Keratinocyte (primary cell): ENCODE results near the gene CCR7. TPM values are rescaled to one million over a fixed set of nuclear protein-coding genes. Genes with fewer than 3 reads are reported as not detected.

Experiments used
- DNase-seq: peaks from one replicate; pipeline ENCODE4 v3.0.0-alpha.2; 2011; ENCODE audit warnings: low read depth, missing footprints, low spot score
- FAIRE-seq: peaks from 2 replicates; lab custom pipeline; 2011; peaks lifted over from hg19 to GRCh38; lab: Jason Lieb, UNC
- H2AFZ ChIP-seq: 2 replicates; pipeline ENCODE4 v1.6.0; 2012; ENCODE audit warnings: low read length, control low read depth, inconsistent platforms; ENCODE audit not compliant: control insufficient read depth
- H3K27ac ChIP-seq: 2 replicates; pipeline ENCODE4 v1.5.1; 2011; ENCODE audit warnings: low read length; ENCODE audit not compliant: control insufficient read depth, insufficient read depth
- H3K27me3 ChIP-seq: 3 replicates; pipeline ENCODE4 v1.6.0; 2011; ENCODE audit warnings: low read length; ENCODE audit not compliant: control insufficient read depth, insufficient read depth; ENCODE audit errors: extremely low read depth
- H3K36me3 ChIP-seq, 2 experiments: 2 replicates in 1 of 2; 3 replicates in 1 of 2; pipeline ENCODE4 v1.5.1; 2011; ENCODE audit warnings: low read length in 2 of 2, mild to moderate bottlenecking in 1 of 2; ENCODE audit not compliant: control insufficient read depth in 2 of 2, insufficient read depth in 2 of 2; ENCODE audit errors: extremely low read depth in 1 of 2
- H3K4me1 ChIP-seq: 3 replicates; pipeline ENCODE4 v1.5.1; 2011; ENCODE audit warnings: low read length; ENCODE audit not compliant: control insufficient read depth, insufficient read depth; ENCODE audit errors: extremely low read depth
- H3K4me2 ChIP-seq: 3 replicates; pipeline ENCODE4 v1.6.0; 2011; ENCODE audit warnings: low read depth, low read length; ENCODE audit not compliant: control insufficient read depth, insufficient read depth; ENCODE audit errors: extremely low read depth
- H3K4me3 ChIP-seq, 3 experiments: fragments of 200-600 bp in 1 of 3; sonication (generic) in 1 of 3; 2 replicates in 2 of 3; 3 replicates in 1 of 3; pipeline ENCODE4 v1.5.1; 2011 to 2016; ENCODE audit warnings: low read length in 3 of 3, mild to moderate bottlenecking in 3 of 3, control low read depth in 2 of 3, inconsistent platforms in 1 of 3, low read depth in 1 of 3, mixed read lengths in 1 of 3, mixed run types in 1 of 3, moderate library complexity in 1 of 3; ENCODE audit not compliant: control insufficient read depth in 2 of 3, insufficient read depth in 2 of 3; ENCODE audit errors: extremely low read depth in 1 of 3
- H3K79me2 ChIP-seq: 2 replicates; pipeline ENCODE4 v1.6.0; 2012; ENCODE audit warnings: low read length; ENCODE audit not compliant: control insufficient read depth, insufficient read depth
- H3K9ac ChIP-seq: 3 replicates; pipeline ENCODE4 v1.6.0; 2011; ENCODE audit warnings: low read length; ENCODE audit not compliant: control insufficient read depth, insufficient read depth; ENCODE audit errors: extremely low read depth
- H3K9me1 ChIP-seq: 3 replicates; pipeline ENCODE4 v1.6.0; 2011; ENCODE audit warnings: low read length; ENCODE audit not compliant: control insufficient read depth, insufficient read depth; ENCODE audit errors: extremely low read depth
- H3K9me3 ChIP-seq: 2 replicates; pipeline ENCODE4 v1.5.1; 2012; ENCODE audit warnings: low read depth, low read length; ENCODE audit not compliant: control insufficient read depth
- H4K20me1 ChIP-seq: 3 replicates; pipeline ENCODE4 v1.6.0; 2011; ENCODE audit warnings: low read length; ENCODE audit not compliant: control insufficient read depth, insufficient read depth; ENCODE audit errors: extremely low read depth
- EZH2 ChIP-seq: IDR thresholded peaks from one replicate; pipeline ENCODE4 v1.6.1; 2012; ENCODE audit warnings: inconsistent platforms, mild to moderate bottlenecking, low read length, moderate library complexity
- dilution Hi-C: fragments of 300-500 bp; cut with MboI; formaldehyde crosslinking; loops from one replicate; pipeline ENCODE4 v1.7.0; 2020; ENCODE audit warnings: low sequenced_read_pairs; ENCODE audit not compliant: extremely low pct_ligation_motif_present
- polyA plus RNA-seq, 5 experiments: library from polyadenylated mRNA; depleted of rRNA in 3 of 5; stranded (reverse) in 3 of 5; stranded (forward) in 1 of 5; unstranded in 1 of 5; fragments of >200 nt; gene quantifications; 1 replicate in 1 of 5; 2 replicates in 3 of 5; 3 replicates in 1 of 5; pipeline versions ENCODE4 v1.2.1 to v1.2.3, GENCODE V29; 2011 to 2012; ENCODE audit warnings: missing spikeins in 2 of 5, low read depth in 1 of 5, low replicate concordance in 1 of 5
- TF ChIP-seq, protein P1 (sequence below), 3 experiments: IDR thresholded peaks in 1 of 3; conservative IDR thresholded peaks in 1 of 3; optimal IDR thresholded peaks in 1 of 3; 2 replicates in 2 of 3; 3 replicates in 1 of 3; pipeline versions ENCODE3 to v1.5.1; 2011; ENCODE audit warnings: low read length in 3 of 3, mild to moderate bottlenecking in 3 of 3, moderate library complexity in 2 of 3, control low read depth in 1 of 3, inconsistent platforms in 1 of 3; ENCODE audit not compliant: insufficient read depth in 2 of 3; ENCODE audit errors: extremely low read depth in 1 of 3

The CCR7 gene
- polyA plus RNA-seq, 1 donor (not counting 4 experiments of a cell fraction or from before 2014, with no cell fraction given): 0.16 TPM

GRCh38 chr17:40598619-40599467 lies 33.6 kb upstream of the CCR7 start:
- dilution Hi-C loops: no loop called here
- no peaks in the 10 kb centered on the region for H3K4me1 ChIP-seq
- H3K4me3 ChIP-seq: no peak overlapping the region
- no peaks in the 10 kb centered on the region for H3K9me3 ChIP-seq
- H3K9me1 ChIP-seq: no peaks in the 10 kb centered on the region
- H3K79me2 ChIP-seq: no peaks in the 10 kb centered on the region
- H3K27ac ChIP-seq: no peak overlapping the region
- H3K4me2 ChIP-seq: no peak overlapping the region
- no peak overlapping the region for H3K9ac ChIP-seq
- TF ChIP-seq, protein P1, sequence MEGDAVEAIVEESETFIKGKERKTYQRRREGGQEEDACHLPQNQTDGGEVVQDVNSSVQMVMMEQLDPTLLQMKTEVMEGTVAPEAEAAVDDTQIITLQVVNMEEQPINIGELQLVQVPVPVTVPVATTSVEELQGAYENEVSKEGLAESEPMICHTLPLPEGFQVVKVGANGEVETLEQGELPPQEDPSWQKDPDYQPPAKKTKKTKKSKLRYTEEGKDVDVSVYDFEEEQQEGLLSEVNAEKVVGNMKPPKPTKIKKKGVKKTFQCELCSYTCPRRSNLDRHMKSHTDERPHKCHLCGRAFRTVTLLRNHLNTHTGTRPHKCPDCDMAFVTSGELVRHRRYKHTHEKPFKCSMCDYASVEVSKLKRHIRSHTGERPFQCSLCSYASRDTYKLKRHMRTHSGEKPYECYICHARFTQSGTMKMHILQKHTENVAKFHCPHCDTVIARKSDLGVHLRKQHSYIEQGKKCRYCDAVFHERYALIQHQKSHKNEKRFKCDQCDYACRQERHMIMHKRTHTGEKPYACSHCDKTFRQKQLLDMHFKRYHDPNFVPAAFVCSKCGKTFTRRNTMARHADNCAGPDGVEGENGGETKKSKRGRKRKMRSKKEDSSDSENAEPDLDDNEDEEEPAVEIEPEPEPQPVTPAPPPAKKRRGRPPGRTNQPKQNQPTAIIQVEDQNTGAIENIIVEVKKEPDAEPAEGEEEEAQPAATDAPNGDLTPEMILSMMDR (optimal IDR thresholded peaks at IDR 0.05 in 1 of 3, IDR thresholded peaks at IDR 0.05 in 1 of 3, conservative IDR thresholded peaks at IDR 0.05 in 1 of 3; ENCODE audit: extremely low read depth in 1 of 3, insufficient read depth in 2 of 3, low read length in 3 of 3): no peak
- TF ChIP-seq EZH2: no peak
- no peaks in the 10 kb centered on the region for H4K20me1 ChIP-seq
- FAIRE-seq (no peak), DNase-seq (no peak)
- peaks cover 9% of the 10 kb centered on the region for H3K27me3 ChIP-seq
- H2AFZ ChIP-seq: no peak overlapping the region
- H3K36me3 ChIP-seq: no peaks in the 10 kb centered on the region

GRCh38 chr17:40598301-40598618 lies 33.0 kb upstream of the CCR7 start:
- Histone ChIP-seq H3K27me3 (peaks cover 9% of the 10 kb centered on the region), H3K4me1 (no peaks in the 10 kb centered on the region), H3K9me3 (no peaks in the 10 kb centered on the region), H3K79me2 (no peaks in the 10 kb centered on the region), H3K27ac (no peak overlapping the region), H3K9ac (no peak overlapping the region), H3K4me3 (no peak overlapping the region), H3K9me1 (no peaks in the 10 kb centered on the region), H3K36me3 (no peaks in the 10 kb centered on the region), H4K20me1 (no peaks in the 10 kb centered on the region), H2AFZ (no peak overlapping the region), H3K4me2 (no peak overlapping the region)
- DNase-seq (no peak), FAIRE-seq (no peak)
- dilution Hi-C loops: no loop called here
- TF ChIP-seq, protein P1 (optimal IDR thresholded peaks at IDR 0.05 in 1 of 3, IDR thresholded peaks at IDR 0.05 in 1 of 3, conservative IDR thresholded peaks at IDR 0.05 in 1 of 3; ENCODE audit: extremely low read depth in 1 of 3, insufficient read depth in 2 of 3, low read length in 3 of 3): no peak
- TF ChIP-seq EZH2: no peak
